SH-SY5Y (cell line): ENCODE data around the gene TRIM33.

Source experiments
- GATA2 ChIP-seq: IDR thresholded peaks from 2 replicates; pipeline ENCODE4 v1.6.1; 2011; ENCODE audit warnings: mild to moderate bottlenecking, low read depth, low read length
- GATA3 ChIP-seq: IDR thresholded peaks from 2 replicates; pipeline ENCODE4 v1.6.1; 2011; ENCODE audit warnings: low read depth, mild to moderate bottlenecking, low read length, moderate library complexity

DNA sequence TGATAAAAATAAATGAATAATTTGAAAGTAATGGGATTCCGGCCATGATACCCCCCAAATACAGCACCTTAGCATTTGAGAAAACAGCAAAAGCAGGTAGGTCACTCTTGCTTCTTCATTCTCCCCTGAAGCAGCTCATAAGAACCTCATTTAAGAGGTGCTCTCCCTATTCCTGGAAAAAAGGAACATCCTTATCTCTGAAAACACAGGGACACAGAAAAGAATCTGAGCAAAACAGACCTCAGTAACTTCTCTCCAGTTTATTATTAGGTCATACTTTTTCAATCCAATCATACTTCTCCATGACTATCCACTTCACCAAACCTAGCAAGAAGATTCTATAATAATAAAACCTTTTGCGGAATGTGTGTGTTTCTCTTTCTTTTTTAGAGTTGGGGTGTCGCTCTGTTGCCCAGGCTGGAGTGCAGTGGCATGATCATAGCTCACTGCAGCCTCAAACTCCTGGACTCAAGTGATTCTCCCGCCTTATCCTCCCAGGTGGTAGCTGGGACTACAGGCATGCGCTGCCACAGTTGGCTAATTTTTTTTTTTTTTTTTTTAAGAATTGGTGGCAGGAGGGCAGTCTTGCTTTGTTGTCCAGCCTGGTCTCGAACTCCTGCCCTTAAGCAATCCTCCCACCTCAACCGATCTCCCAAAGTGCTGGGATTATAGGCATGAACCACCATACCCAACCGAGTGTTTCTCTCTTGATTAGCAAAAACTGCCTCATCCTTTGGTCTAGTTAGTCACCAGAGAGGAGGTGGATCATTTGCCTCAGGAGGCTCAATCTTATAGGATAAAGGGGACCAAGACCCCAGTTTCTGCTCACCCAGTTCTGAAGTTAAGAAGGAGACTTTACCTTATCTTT lies 10.6 kb upstream of the TRIM33 start:
- no peak for TF ChIP-seq GATA2
- TF ChIP-seq GATA3 = no peak
